ENCODE results near the gene SEC23A.
"Not testable (repeated sequence)": the region's sequence is repeated elsewhere in the genome, so short reads cannot be mapped to it uniquely, and the experiment has no call there.

- TF ChIP-seq CTCF (IDR thresholded peaks at IDR 0.05); NFE2L1 (CRISPR knock-in tag; IDR thresholded peaks at IDR 0.05); E2F1 (CRISPR knock-in tag; IDR thresholded peaks at IDR 0.05); ZBTB43 (CRISPR knock-in tag; IDR thresholded peaks at IDR 0.05); SP1 (CRISPR knock-in tag; conservative IDR thresholded peaks at IDR 0.05); MLX (CRISPR knock-in tag; IDR thresholded peaks at IDR 0.05); ARID4B (CRISPR knock-in tag; IDR thresholded peaks at IDR 0.05; ENCODE audit: borderline replicate concordance); MAX (CRISPR knock-in tag; IDR thresholded peaks at IDR 0.05); GABPB1 (CRISPR knock-in tag; IDR thresholded peaks at IDR 0.05): not testable (repeated sequence)
Observed at GRCh38 chr14:39008965-39009364, 94.1 kb downstream of the SEC23A start.

Data from WTC11 (cell line).